ENCODE data around the gene MAP3K15. TPM values are rescaled to one million over a fixed set of nuclear protein-coding genes. Genes with fewer than 3 reads are reported as not detected.
A peak's percentile ranks its signal among the peaks of the same experiment; 100 is the strongest.

MAP3K15 gene
- total RNA-seq, 6 donors from 2014 or later, result 0.44 to 5.2 (median 1.4) TPM

- H3K27me3 ChIP-seq, result no peaks in the 10 kb centered on the region
- ATAC-seq (ENCODE audit: low FRiP score in 2 of 2) (no peak), DNase-seq (no peak)
- no peaks in the 10 kb centered on the region for H3K9me3 ChIP-seq
- H3K4me1 ChIP-seq, result no peaks in the 10 kb centered on the region
- TF ChIP-seq EP300 (IDR thresholded peaks at IDR 0.05) (no peak), POLR2A (IDR thresholded peaks at IDR 0.05) (no peak), POLR2AphosphoS5 (IDR thresholded peaks at IDR 0.05) (no peak), CTCF (IDR thresholded peaks at IDR 0.05) (no peak)
- H3K27ac ChIP-seq, result no peak overlapping the region
- 86 to 91% methylated on average over 6 to 8 of the region's 8 CpGs for whole genome bisulfite sequencing, 2 donors
- H3K4me3 ChIP-seq, result no peak overlapping the region
- peaks cover 0 to 4% (median 0%) of the 10 kb centered on the region in 4 donors for H3K36me3 ChIP-seq
Observed at GRCh38 chrX:19532709-19533108, 17.4 kb upstream of the MAP3K15 start.

GRCh38 chrX:19517965-19518364, 2.7 kb upstream of the MAP3K15 start:
- whole genome bisulfite sequencing, 2 donors, result 74 to 79% methylated on average over 4 of the region's 4 CpGs
- ATAC-seq (ENCODE audit: low FRiP score in 2 of 2), result no peak
- TF ChIP-seq POLR2AphosphoS5 (IDR thresholded peaks at IDR 0.05), result no peak
- no peak for TF ChIP-seq POLR2A (IDR thresholded peaks at IDR 0.05)
- TF ChIP-seq CTCF (IDR thresholded peaks at IDR 0.05), result no peak
- no peak for TF ChIP-seq EP300 (IDR thresholded peaks at IDR 0.05)
- H3K9me3 ChIP-seq, result peaks cover 0 to 3% (median 0%) of the 10 kb centered on the region in 4 donors
- H3K4me1 ChIP-seq, result peaks cover 3 to 13% (median 5%) of the 10 kb centered on the region in 4 donors
- peaks cover 0 to 4% (median 0%) of the 10 kb centered on the region in 4 donors for H3K27me3 ChIP-seq
- no peak overlapping the region for H3K4me3 ChIP-seq
- H3K27ac ChIP-seq, result no peak overlapping the region
- H3K36me3 ChIP-seq, result no peaks in the 10 kb centered on the region
- no peak for DNase-seq

GRCh38 chrX:19515615-19516105, 352 bp upstream of the MAP3K15 start:
- H3K4me1 ChIP-seq, result peaks cover 3 to 13% (median 5%) of the 10 kb centered on the region in 4 donors

GRCh38 chrX:19513383-19513782, 1.9 kb downstream of the MAP3K15 start:
- H3K4me3 ChIP-seq, result no peak overlapping the region
- H3K9me3 ChIP-seq, result peaks cover 0 to 3% (median 0%) of the 10 kb centered on the region in 4 donors
- WGBS, 2 donors, result 25% methylated on average over 4 of the region's 4 CpGs; no CpG with 5 or more reads in 1 of the 2 donors
- peaks cover 0 to 4% (median 0%) of the 10 kb centered on the region in 4 donors for H3K27me3 ChIP-seq
- no peak overlapping the region for H3K27ac ChIP-seq
- ATAC-seq (ENCODE audit: low FRiP score in 2 of 2) (peak in 1 of 2 donors; percentile 79), DNase-seq (peak in 1 of 2 donors; percentile 34)
- no peaks in the 10 kb centered on the region for H3K36me3 ChIP-seq
- TF ChIP-seq POLR2A (IDR thresholded peaks at IDR 0.05) (no peak), CTCF (IDR thresholded peaks at IDR 0.05) (no peak), EP300 (IDR thresholded peaks at IDR 0.05) (no peak), POLR2AphosphoS5 (IDR thresholded peaks at IDR 0.05) (no peak)
- peaks cover 3 to 13% (median 5%) of the 10 kb centered on the region in 4 donors for H3K4me1 ChIP-seq

More at GRCh38 chrX:19515615-19516105, 352 bp upstream of the MAP3K15 start:
- H3K36me3 ChIP-seq, result no peaks in the 10 kb centered on the region
- TF ChIP-seq CTCF (IDR thresholded peaks at IDR 0.05) (no peak), POLR2AphosphoS5 (IDR thresholded peaks at IDR 0.05) (no peak), EP300 (IDR thresholded peaks at IDR 0.05) (no peak), POLR2A (IDR thresholded peaks at IDR 0.05) (no peak)
- peak in 1 of 2 donors; percentile 39 for DNase-seq
- peak overlapping the region in 3 of 4 donors; percentile 36 to 52 (median 45) for H3K4me3 ChIP-seq
- H3K9me3 ChIP-seq, result peaks cover 0 to 3% (median 0%) of the 10 kb centered on the region in 4 donors
- H3K27me3 ChIP-seq, result peaks cover 0 to 4% (median 0%) of the 10 kb centered on the region in 4 donors
- no peak overlapping the region for H3K27ac ChIP-seq
- 2 to 46% methylated on average over 10 to 23 of the region's 23 CpGs for WGBS, 2 donors
- no peak for ATAC-seq (ENCODE audit: low FRiP score in 2 of 2)

- DNase-seq (no peak), ATAC-seq (ENCODE audit: low FRiP score in 2 of 2) (peak in 1 of 2 donors; percentile 22)
- no peak for TF ChIP-seq CTCF (IDR thresholded peaks at IDR 0.05)
- TF ChIP-seq EP300 (IDR thresholded peaks at IDR 0.05), result no peak
- no peak for TF ChIP-seq POLR2AphosphoS5 (IDR thresholded peaks at IDR 0.05)
- TF ChIP-seq POLR2A (IDR thresholded peaks at IDR 0.05), result no peak
- Histone ChIP-seq H3K4me1 (peaks cover 3 to 13% (median 5%) of the 10 kb centered on the region in 4 donors), H3K36me3 (no peaks in the 10 kb centered on the region), H3K4me3 (no peak overlapping the region), H3K9me3 (peaks cover 0 to 3% (median 0%) of the 10 kb centered on the region in 4 donors), H3K27ac (no peak overlapping the region), H3K27me3 (peaks cover 0 to 4% (median 0%) of the 10 kb centered on the region in 4 donors)
- WGBS, 2 donors, result 28 to 39% methylated on average over 5 to 9 of the region's 9 CpGs
Observed at GRCh38 chrX:19512961-19513360, 2.3 kb downstream of the MAP3K15 start.

Measured in upper lobe of left lung (tissue), 6 donors.